HG03045 (cell line): ENCODE data around the gene DET1.
A peak's percentile ranks its signal among the peaks of the same experiment; 100 is the strongest.

Source experiments
- ATAC-seq: cut with Tn5 transposase; IDR thresholded peaks from one replicate; pipeline ENCODE4 v1.9.1; 2021; ENCODE audit warnings: mild to moderate bottlenecking, moderate library complexity; ENCODE audit not compliant: unreplicated experiment

The DET1 gene

DNA sequence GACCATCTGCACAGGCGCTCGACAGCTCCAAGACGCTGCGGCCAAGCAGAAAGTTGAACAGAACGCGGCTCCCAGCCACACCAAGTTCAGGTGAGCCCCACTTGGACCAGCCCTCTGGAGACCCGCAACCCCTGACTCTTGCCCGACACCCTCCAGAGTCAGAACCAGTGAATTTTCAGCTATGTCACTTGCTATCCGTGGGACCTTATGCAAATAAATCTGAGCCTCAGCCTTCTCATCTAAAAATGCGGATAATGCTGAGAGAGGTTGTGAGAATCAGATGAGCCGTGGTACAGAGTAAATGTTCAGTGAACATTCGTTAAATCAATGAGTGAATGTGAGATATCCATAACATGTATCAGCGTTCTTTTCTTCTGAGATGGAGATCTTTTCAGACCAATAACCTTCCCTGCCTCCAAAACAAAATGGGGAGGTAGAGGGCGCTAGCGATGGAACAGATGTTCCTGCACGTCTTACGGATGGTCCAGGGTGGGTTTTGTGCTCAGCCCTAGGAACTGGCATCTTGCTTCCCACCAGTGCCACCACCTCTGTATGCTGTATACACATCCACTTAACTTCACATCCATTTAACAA lies 78.4 kb downstream of the DET1 start:
- ATAC-seq: no peak

GRCh38 chr15:88467073-88467934 lies 79.2 kb downstream of the DET1 start, which contains the start of the genes MRPL46 and MRPS11:
MRPL46 (minus strand) TSS chr15:88467388; CDS start chr15:88467377, 11 bp downstream.
MRPS11 (plus strand) TSS chr15:88467708; CDS start chr15:88467718, 10 bp downstream.
- ATAC-seq: peak; percentile 87

DNA sequence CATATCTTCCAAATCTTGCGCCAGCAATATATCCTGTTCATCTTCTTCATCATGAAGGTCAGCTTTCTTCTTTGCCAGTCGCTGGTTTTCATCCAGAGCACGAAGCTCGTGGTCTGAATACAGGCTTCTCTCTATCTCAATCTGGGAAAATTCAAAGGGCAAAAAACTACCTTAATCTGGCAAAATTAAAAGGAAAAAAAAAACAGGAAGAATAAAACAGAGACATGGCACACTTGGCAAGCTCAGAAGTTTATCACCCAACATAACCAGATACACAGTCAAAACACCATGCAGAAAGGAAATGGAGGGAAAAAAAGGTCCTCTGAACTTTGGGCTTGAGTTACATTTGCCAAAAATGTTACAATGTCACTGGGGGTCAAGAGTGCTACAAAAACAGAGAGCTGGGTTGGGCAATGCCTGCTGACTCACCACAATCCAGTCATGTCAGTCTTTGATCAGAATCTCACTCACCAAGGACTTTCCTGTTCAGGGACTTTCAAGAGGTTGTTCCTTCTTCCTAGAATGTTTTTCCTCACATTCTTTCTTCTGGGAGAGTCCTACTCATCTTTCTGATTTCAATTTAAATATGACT lies 80.8 kb downstream of the DET1 start:
- ATAC-seq: no peak

GRCh38 chr15:88463870-88464532 lies 82.5 kb downstream of the DET1 start:
- no peak for ATAC-seq
